ENCODE data around the gene UCK1.

UCK1 gene

DNA sequence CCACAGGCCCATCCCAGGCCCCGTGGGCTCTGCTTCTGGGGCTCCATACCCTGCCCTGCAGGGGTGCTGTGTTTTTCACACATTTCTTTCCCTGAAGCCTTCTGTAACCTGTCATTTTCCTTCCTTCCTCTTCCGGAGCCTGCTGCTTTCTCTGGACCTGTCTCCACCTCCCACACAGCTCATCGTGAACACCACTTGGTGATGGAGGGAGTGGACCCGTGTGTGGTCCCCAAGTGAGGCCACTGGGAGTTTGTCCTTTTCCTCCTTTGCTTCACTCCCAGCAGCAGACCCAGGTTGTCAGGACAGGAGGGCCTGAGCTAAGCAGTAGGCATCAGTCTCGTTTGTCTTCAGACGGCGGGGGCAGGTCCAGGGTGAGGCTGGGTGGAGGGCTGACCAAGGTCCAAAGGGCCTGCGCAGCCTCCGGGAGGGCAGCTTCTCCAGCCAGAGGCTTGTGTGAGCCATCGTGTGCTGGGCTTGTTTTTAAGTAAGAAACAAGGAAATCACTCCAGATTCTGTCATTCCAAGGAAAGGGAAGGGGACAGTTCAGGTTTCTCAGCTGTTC lies 34.1 kb downstream of the UCK1 start:
- DNase-seq (ENCODE audit: low spot score): no peak

DNA sequence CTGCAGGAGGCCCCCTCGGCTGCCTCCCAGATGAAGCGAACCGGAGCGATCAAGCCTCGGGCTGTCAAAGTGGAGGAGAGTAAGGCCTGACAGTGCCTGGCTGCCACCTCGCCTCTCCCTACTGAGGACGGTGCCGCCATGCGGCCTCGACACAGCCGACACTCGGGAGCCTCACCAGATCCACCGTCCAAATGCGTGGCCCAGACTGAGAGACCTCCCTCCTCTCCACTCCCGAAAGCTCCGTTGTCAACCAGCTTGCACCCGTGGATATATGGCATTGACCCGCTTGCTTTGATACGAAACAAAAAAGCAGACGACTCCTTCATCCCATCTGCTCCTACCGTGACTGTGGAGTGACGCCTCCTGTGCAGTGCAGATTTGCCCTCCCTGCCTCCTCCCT lies 35.3 kb downstream of the UCK1 start:
- DNase-seq (ENCODE audit: low spot score): no peak

DNA sequence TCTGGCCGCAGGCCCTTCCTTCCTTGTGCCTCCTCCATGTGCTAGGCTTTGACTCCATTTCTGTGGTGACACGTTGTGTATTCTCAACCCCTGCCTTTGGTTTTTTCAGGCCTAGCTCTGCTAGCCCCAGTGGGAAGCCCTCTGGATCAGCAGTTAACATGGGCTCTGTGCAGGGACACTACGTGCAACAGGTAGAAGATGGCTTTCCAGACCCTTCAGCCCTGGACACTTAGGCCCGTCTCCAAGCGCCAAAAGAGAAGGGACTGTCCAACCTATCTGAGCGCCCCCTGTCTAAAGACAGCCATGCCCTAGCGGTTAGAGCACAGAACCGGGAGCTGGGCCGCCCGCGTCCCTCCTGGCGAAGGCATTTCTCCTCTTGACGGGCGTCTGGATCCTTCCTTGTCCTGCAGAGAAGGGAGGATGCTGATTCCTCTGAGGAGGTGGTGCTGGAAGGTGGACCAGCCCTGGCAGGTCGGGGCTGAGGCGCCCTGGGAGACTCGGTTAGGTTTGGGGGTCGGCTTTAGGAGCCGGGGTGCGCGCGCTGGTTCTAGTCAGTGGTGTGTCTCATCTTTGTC lies 36.7 kb downstream of the UCK1 start:
- no peak for DNase-seq (ENCODE audit: low spot score)

DNA sequence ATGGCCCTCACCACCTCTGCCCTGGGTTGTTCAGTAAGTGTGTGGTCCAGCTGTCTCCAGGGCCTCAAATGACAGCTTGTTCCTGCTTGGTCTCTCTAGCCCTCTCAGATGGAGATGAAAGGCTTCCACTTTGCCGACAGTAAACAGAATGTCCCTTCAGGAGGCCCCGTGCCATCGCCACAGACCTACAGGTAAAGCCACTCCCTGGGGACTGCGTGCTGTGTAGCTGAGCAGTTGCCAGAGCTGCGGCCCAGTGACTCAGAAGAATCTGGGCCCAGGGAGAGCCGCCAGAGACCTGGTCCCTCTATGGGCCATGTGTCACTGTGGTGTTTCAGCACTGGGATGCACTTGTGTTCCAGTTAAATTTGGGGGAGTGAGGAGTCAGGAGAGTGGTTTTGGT lies 39.0 kb downstream of the UCK1 start:
- DNase-seq (ENCODE audit: low spot score): no peak

DNA sequence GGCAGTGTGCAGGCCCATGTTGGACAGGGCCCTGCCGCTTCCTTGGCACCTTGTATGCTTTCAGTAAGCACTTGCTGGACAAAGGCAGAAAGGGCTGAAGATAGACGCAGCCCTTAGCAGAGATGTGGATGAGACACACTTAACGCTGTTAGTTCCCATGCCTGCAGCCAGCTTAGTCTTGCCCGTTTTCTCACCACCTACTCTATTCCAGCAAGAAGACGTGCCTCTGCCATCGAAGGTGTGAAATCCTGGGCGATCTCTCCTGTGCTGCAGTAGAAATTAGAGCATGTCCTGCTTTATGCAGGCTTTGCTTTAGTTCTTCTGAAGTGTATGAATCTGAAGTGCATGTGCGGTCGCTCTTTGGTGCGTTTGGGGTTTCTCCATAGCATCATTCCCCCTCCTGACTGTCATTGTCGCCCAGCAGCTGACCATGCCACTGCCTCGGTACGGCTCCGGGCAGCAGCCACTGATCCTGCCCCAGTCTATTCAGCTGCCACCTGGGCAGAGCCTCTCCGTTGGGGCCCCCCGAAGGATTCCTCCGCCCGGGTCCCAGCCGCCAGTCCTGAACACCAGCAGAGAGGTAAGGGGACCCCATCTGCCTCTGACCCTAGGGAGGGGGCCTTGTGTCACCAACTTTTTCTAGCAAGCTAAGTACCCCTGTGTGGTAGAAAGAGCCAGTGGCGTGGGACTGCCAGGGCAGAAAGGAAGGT lies 39.9 kb downstream of the UCK1 start:
- no peak for DNase-seq (ENCODE audit: low spot score)

DNA sequence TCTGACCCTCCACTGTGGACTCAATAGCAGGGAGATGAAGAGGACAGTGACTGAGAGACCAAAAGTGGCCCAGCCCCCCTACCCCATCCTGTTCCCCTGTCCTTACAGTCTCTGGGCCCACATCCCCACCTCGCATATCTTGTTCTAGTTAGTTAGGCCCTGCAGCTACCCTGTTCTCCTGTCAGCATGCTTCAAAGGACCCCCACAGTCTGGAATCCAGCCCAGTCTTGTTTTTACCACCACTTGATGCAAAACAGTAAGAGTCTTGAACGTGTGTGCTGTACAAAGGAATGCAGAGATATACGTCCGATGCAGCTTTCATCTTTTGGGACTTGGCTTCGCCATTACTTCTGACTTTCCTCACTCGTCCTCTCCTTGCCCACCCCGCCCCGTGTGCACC lies 40.5 kb downstream of the UCK1 start:
- no peak for DNase-seq (ENCODE audit: low spot score)

DNA sequence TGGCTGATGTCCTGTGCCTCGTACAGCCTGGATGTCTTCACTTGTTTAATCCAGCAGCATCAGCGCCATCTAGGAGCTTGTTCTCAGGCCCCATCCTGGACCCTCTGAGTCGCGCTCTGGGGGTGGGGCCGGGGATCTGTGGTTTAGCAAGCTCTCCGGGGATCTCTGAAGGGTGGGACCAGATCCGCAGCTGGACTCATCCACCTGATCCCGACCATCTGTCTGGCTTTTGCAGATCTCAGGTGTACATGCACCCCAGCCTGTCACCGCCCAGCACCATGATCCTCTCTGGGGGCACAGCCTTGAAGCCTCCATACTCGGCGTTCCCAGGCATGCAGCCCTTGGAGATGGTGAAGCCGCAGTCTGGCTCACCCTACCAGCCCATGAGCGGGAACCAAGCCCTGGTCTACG lies 43.4 kb downstream of the UCK1 start:
- DNase-seq (ENCODE audit: low spot score): no peak

DNA sequence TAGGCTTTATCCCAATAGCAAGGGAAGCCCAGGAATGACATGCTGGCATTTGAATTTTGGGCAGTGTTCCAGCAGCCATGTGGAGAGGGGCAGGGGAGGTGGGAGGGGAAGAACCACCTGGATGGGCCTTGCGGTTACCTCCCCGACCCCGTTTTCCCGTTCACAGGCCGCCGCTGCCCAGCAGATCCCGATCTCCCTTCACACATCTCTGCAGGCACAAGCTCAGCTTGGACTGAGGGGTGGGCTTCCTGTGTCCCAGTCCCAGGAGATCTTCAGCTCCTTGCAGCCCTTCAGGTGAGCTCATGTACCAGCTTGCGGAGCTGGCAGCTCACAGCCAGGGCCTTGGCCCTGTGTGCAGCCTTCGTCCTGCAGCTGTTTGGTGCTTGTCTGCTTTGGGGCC lies 44.1 kb downstream of the UCK1 start:
- DNase-seq (ENCODE audit: low spot score): no peak

DNA sequence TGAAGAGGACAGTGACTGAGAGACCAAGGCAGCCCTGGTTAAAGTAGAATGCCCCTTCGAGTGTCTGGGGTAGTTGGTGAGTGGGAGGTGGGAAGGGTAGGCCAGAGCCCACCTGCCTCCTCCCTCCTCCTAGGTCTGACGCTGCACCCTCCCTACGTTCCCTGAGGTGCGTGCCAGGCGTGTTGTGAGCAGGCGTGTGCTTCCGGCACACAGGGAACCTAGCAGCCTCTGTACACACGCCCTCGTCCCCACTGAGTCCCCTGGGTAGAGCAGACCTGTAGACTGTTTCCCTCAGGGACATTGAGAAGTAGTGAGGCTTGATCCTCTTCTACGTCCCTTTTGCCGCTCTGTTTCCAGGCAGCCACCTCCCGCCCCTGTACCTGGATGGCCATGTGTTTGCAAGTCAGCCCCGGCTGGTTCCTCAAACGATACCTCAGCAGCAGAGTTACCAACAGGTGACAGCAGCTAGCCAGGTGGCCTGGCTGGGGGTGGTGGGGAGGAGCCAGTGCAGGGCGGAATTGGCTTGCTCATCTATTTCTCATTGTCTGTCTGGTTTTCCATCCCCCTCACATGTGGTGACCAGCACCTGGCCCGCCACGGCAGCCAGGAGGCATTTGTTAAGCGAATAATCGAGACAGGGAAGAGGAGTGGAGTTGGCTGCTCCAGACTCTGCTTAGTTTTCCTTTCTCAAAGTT lies 45.2 kb downstream of the UCK1 start:
- no peak for DNase-seq (ENCODE audit: low spot score)

DNA sequence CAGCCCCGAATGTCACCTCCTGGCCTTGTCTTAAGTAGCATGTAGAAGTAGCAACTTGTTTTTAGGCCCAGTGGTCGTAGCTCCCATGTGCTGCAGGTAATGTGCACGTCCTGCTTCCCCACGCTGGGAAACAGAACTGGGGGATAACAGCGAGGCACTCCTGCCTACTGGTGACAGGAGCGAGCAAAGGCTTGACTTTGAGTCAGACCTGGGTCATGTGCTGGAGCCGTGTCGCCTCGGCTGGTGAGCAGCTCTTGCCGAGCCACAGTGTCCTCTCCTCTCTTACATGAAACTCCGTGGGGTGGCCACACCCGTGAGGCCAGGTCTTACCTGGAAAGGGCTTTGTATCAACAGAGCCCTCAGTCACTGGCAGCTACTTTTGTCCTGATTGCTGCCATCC lies 45.9 kb downstream of the UCK1 start:
- no peak for DNase-seq (ENCODE audit: low spot score)

DNA sequence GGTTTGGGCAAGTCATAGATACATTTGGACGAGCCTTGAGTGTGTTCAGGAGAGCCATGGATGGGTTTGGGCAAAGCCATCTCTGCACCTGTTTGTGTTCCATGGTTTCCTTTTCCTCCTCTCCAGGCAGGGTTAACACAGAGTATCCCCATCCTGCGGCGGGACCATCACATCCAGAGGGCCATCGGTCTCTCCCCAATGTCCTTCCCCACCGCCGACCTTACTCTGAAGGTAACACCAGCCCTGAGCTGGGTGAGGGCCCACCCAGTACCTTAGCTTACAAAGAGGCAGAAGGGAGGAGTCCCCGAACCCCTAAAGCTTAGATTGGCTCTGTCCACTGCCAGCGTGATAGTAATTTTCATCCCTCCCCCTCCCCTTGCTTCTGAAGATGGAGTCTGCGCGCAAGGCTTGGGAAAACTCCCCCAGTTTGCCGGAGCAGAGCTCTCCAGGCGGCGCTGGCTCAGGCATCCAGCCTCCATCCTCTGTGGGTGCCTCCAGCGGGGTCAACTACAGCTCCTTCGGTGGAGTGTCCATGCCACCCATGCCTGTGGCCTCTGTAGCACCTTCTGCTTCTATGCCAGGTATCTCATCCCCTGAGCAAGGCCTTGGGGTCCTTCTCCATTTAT lies 46.4 kb downstream of the UCK1 start:
- no peak for DNase-seq (ENCODE audit: low spot score)

DNA sequence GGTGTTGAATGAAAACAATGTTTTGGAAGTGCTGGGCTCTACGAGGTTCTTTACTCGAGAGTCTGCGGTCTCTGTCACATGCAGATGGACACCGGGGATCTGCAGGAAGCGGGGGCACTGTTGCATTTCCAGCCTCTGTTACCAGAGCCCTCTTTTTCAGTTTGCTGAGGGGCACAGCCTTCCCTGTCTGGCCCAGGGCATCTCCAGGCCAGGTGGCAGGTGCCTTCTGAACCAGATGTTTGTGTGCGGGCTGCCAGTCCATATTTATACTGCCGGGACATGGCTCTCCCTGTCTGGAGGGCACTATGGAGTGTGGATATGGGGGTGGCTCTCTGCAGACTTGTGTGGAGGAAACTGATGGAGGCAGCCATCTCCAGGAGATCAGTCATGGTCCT lies 47.0 kb downstream of the UCK1 start:
- DNase-seq (ENCODE audit: low spot score): no peak

DNA sequence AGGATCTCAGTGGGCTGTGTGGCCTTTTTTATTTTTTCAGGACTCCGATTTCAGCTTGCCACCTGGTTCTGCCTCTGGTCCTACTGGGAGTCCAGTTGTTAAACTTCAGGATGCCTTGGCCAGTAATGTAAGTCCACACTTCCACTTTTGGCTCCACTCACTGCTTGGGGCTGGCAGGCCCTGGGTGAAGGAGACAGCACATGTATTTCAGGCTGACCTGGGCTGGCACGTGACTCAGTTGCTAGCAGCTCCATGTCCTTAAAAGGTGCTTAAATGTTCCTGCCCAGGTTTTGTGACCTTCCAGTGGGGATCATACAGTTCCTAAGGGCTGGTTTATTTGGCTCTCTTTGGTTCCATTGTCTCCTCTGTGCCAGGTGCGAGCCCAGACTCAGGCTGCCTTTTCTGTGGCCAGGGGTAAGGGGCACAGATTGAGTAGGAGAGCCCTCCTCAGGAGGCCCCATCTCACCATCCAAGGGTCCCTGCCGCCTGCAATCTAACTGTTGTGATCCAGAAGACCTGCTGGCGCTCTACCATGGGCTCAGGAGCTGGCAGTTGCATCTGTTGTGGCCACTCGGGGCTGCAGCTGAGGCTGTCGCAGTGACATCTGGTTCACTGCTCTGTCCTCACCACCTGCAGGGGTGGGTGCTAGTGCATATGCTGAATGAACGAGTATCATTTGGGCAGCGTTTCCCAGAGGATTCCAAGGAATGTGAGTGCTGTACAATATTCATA lies 47.6 kb downstream of the UCK1 start:
- DNase-seq (ENCODE audit: low spot score): no peak

DNA sequence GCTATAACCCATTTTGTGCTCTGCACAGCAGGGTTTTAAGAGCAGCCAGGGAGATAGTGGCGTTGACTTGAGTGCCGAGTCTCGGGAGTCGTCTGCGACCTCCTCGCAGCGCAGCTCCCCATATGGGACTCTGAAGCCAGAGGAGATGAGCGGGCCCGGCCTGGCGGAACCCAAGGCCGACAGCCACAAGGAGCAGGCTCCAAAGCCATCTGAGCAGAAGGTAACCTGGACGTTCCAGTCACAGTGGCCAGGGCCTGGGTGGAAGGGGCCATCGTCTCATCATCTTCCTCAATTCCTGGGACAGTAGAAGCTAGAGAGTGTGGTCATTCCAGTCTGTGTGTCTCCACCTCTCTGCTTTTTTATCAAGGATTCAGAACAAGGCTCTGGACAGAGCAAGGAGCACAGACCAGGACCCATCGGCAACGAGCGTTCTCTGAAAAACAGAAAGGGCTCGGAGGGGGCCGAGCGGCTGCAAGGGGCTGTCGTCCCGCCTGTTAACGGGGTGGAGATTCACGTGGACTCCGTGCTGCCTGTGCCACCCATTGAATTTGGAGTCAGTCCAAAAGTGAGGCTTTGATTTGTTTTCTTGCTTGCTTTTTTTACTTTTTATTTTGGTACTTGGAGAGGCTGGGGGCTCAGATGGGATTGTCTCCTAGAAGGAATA lies 48.6 kb downstream of the UCK1 start:
- no peak for DNase-seq (ENCODE audit: low spot score)

DNA sequence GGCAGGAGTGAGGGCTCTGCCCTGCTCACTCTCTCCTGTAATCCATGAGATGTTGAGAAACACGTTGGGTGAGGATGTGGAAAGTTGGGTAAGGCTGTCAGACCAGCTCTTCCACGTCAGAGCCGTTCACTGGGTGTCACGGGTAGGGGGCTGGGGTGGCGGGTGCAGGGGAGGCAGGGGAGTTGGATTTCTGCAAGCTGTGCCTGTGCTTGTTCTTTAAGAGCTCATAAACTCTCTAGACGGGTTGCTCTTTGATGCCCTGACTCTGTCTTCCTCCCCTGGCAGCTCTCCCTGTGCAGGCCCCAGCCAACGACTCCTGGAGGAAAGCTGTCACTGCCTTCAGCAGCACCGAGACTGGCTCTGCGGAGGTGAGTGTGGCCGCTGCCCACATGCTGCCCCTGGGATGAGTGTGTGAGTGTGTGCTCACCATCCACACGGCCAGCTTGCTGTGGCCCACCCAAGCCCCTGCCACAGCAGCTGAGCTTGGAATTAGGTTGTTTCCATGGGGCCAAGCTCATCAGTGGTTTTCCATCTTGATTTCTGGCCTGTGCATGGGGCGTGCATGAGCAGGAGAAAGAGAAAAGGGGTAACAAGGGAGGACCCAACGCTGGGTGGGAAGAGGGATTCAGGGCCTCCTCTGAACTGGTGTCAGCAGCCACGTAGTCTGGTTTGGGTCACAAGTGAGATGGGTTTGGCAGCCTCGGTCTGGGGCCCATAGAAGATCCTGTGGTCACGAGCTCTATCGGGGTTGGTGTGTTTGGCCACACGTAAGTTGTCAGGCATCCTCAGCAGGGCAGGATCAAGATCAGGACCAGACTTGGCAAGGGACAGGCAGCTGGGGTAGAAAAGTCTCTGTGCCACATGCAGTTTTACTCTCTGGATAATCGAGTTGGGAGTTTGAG lies 49.4 kb downstream of the UCK1 start:
- no peak for DNase-seq (ENCODE audit: low spot score)

DNA sequence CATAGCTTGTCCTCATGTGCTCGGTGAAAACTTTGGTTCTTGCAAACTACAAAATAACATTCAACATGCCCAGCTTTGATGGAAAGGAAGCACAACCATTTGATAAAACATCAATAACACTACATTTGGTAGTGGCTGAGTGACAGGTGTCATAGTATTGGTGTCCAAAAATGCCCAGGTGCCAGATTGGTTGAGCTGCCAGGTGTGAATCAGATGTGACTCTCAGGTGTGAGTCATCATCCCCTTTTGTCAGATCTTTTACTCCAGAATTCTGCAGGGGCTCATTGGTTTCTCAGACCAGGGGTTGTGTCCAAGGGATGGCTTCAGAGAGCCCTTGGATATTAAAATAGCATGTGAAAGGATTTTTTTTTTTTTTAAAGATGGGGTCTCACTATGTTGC lies 50.8 kb downstream of the UCK1 start:
- DNase-seq (ENCODE audit: low spot score): peak; percentile 37

DNA sequence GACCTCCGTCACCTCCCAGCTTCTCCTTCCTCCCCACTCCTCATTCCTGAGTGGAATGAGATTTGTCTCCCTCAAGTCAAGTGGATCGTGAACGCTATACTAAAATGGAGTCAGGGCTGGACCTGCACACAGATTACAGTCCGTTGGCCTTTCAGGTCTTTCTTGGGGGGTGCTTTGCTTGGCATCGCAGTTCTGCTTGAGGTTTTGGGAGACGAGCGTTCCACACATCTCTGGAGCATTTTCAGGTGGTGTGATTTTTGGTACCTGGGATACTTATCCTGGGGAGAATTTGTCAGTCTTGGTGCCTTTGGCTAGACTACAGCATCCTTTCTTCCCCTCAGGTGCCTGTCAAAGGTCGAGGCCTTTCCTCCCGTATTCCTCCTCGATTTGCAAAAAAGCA lies 52.2 kb downstream of the UCK1 start:
- DNase-seq (ENCODE audit: low spot score): no peak

DNA sequence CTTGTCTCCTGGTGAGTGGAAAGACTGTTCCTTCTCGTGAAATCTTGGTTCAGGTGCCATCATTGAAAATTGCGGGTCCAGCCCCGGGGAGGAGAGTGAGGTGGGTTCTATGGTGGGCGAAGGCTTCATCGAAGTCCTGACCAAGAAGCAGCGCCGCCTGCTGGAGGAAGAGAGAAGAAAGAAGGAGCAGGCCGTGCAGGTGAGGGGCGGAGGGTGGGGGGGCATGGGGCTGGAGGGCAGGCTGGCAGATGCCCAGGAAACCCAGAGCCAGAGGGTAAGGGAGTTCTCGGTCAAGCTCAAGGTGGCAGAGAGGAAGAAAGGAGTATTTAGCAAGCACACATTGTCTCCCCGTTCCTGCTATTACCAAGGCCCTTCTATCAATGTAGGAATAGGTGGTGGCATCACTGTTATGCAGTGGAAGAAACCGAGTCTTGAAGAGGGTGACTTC lies 52.6 kb downstream of the UCK1 start:
- DNase-seq (ENCODE audit: low spot score): peak; percentile 38

DNA sequence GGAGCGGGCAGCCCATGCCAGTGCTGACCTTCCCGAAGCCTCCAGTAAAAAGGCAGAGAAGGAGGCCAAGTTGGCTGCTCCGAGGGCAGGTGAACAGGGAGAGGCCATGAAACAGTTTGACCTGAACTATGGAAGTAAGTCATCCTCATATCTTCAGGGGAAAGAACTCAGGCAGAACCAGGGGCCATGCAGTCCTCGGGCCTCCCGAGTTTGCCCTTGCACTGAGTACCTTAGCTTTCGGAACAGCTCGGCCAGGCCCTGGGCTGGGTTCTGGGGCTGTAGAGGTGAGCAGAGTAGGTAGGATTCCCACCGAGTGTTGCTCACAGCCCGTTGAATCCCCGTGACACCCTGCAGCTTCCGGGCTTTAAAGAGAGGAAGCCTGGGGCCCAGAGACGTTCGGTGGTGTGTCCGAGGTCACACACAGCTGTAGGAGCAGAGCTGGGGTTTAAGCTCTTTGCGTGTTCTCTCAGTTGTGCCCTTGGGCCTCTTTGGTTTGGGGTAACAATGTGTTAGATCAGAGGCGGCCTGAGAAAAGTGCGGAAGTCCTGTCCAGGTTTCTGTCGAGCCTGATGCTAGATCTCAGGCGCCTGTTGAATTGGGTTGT lies 53.1 kb downstream of the UCK1 start:
- DNase-seq (ENCODE audit: low spot score): no peak

DNA sequence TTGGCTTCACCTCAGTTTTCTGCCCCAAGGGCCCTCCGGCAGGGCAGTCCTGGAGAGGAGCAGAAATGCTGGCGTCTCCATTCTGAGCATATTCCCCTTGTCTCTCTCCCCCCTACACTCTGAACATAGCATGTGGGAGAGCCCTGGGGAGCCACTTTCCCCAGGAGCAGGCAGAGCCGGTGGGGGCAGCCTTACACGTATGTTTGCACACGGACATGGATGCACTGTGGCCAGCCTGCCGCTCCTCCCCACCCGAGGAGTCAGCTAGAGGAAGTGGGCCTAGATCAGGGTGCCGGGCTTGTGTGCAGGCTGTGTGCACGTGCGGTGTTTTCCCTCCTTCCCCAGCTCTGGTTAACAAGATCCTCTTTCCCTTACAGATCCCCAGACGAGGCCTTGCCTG lies 53.7 kb downstream of the UCK1 start:
- no peak for DNase-seq (ENCODE audit: low spot score)
